ENCODE data around the gene CENATAC.
A peak's percentile ranks its signal among the peaks of the same experiment; 100 is the strongest.
"Not testable (repeated sequence)": the region's sequence is repeated elsewhere in the genome, so short reads cannot be mapped to it uniquely, and the experiment has no call there.

Gene CENATAC

DNA sequence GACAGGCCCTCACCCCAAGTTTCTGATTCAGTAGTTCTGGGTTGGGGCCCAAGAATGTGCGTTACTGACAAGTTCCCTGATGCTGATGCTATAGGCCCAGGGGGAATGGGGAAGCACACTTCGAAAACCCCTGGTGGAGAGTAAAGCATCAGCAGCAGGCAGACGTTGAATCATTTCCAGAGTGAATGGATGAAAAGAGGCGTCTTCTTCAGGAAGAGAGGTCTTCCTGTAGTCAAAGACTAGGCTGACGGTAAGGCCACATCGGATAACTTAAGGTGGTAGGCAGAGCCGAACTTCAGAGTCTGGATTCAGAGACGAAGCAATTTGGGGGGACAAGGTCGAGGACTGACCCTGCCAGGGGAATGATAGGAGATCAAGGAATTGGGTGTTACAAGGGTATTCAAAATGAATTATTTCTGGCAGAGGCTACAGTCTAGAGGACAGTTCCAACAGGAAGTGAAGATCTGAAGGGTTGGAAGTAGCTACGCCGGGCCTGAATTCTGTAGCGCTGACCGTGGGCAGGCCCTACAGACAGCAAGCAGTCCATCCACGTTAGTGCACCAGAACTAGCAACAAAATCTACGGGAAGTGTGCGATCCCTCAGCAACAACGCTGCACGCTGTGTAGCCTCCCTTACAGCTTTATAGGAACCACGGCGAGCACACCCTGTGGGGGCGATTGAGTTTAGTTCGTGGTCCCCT lies 862 bp upstream of the CENATAC start:
- peak; percentile 28 for DNase-seq

- no peak for DNase-seq
Measured at GRCh38 chr11:118998388-118998717, 415 bp downstream of the CENATAC start.

- DNase-seq, result peak; percentile 31
Measured at GRCh38 chr11:118998822-118999221, 884 bp downstream of the CENATAC start.

DNA sequence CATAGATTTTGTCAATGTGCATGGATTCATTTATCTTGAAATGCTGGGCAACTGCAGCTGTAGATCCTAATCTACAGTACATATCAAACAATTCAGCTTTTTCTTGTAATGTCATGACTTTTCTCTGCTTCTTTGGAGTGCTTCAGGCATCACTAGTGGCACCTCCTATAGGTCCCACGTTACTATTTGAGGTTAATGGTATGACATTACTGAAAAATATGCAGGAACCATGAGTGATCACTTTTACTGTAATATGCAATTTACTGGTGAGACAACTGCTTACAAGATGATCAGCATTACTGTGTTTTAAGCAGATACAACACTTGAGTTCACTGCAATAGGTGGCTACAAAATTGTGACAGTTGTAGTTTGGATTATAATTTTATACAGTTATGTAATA lies 3.0 kb downstream of the CENATAC start:
- peak; percentile 25 for DNase-seq

DNA sequence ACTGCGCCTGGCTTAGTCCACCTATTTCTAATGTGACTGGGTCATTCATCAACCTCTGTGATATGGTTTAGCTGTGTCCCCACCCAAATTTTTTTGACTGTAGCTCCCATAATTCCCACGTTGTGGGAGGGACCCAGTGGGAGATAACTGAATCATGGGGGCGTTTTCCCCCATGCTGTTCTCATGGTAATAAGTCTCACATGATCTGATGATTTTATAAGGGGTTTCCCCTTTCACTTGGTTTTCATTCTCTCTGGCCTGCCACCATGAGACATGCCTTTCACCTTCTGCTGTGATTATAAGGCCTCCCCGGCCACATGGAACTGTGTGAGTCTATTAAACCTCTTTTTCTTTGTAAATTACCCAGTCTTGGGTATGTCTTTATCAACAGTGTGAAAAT lies 8.7 kb downstream of the CENATAC start:
- DNase-seq, result no peak

GRCh38 chr11:119011476-119012053 lies 13.6 kb downstream of the CENATAC start:
- no peak for DNase-seq

GRCh38 chr11:119012629-119013170 lies 14.8 kb downstream of the CENATAC start:
- DNase-seq, result no peak

GRCh38 chr11:119014209-119014924 lies 16.4 kb downstream of the CENATAC start:
- DNase-seq, result no peak

DNA sequence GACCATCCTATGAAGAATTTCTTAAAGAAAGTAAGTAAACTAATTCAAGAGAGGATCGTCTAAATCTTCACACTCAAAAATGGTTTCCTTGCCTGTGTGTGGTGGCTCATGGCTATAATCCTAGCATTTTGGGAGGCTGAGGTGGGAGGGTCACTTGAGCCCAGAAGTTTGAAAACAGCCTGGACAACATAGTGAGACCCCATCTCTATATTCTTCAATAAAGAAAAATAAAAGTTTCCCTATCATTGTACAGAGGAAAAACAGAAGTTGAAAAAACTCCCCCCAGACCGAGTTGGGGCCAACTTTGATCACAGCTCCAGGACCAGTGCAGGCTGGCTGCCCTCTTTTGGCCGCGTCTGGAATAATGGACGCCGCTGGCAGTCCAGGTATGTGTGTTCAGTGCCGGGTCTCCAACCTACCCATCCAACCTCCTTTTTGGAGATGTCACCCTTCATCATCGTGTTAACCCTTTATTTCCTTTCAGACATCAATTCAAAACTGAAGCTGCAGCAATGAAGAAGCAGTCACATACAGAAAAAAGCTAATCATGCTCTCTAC lies 17.2 kb downstream of the CENATAC start:
- no peak for DNase-seq

DNA sequence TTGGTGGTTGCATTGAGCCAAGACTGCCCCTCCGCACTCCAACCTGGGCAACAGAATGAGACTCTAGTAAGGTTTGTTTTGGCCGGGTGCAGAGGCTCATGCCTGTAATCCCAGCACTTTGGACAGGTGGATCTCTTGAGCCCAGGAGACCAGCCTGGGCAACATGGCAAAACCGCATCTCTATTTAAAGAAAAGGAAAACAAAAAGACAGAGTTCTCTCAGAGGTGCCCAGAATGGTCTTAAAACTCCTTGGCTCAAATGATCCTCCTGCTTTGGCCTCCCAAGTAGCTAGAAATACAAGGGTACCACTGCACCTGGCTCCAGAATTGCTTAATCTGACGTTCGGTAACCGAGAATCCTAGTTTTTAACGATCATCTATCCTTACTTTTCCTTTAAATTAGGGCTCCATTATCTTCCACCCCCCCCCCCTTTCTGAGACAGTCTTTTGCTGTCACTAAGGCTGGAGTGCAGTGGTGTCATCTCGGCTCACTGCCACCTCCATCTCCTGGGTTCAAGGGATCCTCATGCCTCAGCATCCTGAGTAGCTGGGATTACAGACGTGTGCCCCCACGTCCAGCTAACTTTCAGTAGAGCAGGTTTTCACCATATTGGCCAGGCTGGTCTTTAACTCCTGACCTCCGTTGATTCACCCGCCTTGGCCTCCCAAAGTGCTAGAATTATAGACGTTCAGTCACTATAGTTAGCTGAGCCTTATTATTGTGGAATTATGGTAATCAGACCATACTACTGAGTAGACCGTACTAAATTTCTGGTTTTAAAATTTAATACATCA lies 18.5 kb downstream of the CENATAC start:
- DNase-seq, result no peak

DNA sequence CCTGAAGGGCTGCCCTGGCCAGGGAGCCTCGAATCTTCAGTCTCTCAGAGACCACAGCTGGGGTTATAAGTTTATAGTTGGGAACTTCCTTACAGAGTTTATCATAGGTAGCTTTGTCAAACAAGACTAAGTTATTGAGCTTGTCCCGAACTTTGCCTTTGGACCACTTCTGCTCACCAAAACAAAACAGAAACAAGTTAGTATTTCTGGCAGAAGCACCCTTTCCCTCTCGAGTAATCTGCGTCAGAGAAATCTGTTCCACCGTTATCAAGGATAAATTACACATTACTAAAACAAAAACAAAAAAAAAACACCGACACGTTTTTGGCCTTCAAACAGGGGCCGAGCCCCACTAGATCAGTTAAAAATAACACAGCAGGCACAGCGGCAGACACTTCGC lies 19.4 kb downstream of the CENATAC start:
- not testable (repeated sequence) for DNase-seq

DNA sequence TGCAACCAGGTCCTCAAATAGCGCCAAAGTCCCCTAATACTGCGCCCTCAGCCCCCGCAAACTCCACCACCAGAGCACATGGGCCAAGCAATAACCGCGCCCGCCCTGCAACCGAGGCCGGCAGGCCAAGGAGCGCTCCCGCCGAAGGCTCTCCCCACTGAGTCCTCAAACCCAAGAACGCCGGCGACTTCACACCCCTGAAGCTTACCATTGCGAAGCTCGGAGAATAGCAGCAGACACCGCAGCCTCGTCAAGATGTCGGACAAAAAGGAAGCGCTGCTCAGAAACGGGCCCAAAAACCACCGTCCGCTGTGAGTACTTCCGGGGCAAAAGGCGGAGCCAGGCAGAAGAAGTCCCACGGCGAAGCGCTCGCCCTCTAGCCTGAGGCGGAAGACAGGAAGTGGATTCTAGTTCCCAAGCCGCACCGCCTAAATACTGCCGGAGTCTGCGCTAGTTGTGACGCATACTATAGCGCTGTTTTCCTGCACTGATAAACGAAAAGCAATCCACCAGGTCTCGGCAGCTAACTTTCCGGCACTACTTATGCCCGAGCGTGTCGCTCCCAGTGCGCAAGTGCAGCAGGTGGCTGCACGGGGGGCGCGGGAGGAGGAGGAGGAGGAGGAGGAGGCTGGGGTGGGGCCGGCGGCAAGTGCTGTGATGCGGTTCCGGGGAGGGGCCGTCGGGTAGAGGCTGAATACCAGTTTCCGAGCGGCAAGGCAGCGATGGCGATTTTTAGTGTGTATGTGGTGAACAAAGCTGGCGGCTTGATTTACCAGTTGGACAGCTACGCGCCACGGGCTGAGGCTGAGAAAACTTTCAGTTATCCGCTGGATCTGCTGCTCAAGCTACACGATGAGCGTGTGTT lies 20.4 kb downstream of the CENATAC start, which contains the start of the genes RPS25 and TRAPPC4:
Gene RPS25 (minus strand): TSS at position 270 of the 865 bp plus-strand sequence. CDS start 59 bp downstream, at position 211.
Gene TRAPPC4 (plus strand): TSS at position 693 of the 865 bp plus-strand sequence. CDS start 30 bp downstream, at position 723.
- DNase-seq, result peak; percentile 97

DNA sequence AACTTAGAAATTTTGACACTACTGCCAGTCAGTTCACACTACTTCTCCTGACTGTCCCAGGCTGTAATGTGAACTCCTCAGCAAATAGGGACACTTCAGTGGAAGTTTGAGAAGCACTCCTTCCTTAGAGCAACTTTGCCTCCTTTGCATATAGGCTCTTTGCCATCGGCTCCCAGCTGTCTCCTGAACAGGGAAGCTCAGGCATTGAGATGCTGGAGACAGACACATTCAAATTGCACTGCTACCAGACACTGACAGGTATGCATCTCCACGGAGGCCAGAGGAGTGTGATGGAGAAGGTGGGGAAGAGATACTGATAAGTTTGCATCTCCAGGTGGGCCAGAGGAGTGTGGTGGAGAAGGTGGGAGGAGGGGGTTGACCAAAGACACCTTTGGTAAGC lies 22.1 kb downstream of the CENATAC start:
- no peak for DNase-seq

DNA sequence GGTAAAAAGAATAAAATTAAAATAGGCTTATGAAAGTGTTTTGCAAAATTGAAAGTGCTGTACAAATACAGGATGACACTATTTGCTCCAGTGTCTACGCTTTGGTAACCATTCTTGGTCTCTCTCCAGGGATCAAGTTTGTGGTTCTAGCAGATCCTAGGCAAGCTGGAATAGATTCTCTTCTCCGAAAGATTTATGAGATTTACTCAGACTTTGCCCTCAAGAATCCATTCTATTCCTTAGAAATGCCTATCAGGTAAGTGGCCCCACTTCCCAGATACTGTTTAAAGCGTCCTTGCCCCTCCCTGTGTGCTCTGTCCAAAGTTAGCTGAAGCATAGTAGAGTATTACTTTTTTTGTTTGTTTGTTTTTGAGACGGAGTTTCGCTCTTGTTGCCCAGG lies 23.7 kb downstream of the CENATAC start:
- DNase-seq, result no peak

- peak; percentile 17 for DNase-seq
Measured at GRCh38 chr11:119023741-119024140, 25.8 kb downstream of the CENATAC start.

DNA sequence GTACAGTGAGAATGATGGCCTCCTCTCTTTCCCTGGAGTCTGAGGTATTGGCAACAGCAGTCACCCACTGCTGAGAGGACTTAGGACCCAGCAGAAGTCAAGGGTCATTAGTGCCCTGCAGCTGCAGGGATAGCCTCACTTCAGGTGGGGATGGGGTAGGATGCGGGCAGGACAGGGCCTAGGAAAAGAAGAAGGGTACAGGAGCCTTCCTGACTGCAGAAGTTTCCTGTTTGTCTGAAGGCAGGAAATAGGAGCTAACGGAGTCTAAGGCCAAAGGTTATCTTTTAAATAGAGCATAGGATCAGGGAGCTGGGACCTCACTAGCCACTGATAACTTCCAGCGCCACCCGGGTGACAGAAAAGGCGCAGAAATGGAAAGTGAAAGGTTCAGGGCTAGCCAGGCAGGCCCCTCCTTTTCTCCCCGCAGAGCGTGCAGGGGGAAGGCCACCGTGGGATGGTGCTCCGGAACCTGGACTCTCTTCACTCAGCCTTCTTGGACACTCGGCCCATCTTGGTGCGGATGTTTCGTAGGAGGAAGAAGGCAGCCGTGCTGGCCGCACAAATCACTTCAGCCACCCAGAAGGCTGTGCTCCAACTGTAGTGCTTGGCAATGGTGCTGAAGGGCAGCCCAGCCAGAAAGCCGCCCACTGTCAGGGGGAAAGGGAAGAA lies 26.6 kb downstream of the CENATAC start:
- DNase-seq, result no peak

DNA sequence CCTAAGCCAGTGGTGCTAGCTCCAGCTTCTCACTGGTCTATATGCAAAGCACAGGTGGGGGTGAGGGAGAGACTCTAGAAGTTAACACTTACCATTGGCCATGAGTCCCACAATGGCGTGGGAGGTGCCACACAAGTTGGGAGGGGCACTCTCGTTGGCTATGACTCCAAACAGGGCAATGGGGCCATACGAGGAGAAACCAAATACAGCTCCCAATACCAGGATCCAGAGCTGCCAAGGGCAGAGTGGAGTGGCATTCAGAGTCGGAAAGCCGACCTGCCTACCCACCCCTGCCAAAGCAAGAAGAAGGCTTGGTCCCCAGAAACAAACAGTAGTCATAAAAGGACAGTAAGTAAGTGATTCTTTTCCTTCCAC lies 27.1 kb downstream of the CENATAC start:
- DNase-seq, result no peak

DNA sequence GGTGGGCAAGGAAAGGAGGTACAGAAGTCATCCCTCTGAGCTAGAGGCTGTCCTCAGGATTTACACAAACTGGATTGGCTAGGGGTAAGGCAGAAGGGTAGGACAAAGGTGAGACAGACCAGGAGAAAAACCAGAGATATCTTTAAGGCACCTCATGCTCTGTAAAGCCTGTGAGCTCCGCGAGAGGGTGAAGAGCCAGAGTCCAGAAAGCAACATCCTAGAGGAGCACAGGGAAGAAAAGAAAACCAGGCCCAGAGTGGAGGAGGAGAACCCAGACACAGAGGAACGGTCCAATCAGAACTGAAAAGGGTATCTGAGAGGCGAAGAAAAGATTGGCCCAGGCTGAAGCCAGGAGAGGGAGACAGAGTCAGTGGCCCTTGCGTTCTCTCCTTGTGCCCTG lies 27.6 kb downstream of the CENATAC start:
- DNase-seq, result no peak

DNA sequence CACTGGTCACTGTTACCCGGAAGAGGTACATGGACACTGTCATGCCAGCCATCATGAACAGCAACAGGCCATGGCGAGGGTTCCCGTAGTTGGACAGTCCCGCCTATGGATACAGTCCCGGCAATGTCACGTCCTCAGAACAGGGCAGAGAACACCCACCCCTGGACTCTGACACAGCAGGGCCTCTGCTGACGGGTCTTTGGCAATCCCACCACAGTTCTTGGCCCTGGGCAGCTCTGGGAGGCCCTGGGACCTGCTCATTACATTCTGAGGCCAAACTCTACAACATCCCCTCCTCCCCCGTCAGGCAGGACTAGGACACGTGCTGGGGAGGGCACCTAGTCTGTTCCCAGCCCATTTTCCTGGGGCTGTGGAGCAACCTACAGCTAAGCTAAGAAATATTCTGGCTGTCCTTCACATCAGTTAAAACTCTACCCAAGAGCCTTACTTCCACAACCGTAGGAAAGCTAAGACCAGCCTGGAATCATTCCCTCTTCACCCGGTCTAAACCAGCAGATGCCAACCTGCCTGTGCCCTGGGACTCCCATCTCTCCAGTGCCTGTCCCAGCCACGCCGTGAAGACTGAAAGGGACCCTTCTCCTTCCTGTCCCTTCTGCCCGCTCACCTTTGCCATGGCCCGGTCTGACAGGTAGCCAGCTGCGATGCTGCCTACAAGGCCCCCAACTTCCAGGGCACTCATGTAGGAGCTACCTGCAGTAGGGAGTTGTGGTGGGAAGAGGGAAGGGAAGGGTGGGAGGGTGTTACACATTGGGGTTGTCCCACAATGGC lies 28.2 kb downstream of the CENATAC start:
- no peak for DNase-seq

DNA sequence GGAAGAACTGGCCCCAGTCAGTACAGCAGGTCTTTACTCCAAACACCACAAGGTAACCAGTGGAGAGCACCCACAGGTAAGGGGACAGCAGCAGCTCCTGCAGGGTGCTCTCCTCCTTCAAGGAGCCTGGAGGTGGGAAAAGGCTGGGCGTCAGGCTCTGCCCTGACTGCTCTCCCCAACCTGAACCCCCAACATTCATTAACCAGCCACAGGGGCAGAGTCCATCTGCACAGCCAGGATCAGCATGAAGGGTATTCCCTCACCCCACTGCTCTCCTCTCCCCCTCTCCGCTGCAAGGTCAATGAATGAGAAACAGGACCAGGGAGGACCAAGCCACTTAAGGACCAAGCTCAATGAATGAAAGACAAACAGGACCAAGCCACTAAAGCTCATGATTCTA lies 29.0 kb downstream of the CENATAC start:
- DNase-seq, result no peak

Measured in fibroblast of skin of scalp (primary cell).